GM12872 (cell line): Measurements from ENCODE around the gene CACNA1E.

Experiments used
- TF ChIP-seq, protein P1 (sequence below): IDR thresholded peaks from 3 replicates; pipeline ENCODE4 v1.5.1; 2011; ENCODE audit warnings: low read depth, mild to moderate bottlenecking, low read length, moderate library complexity; ENCODE audit not compliant: insufficient read depth

The CACNA1E gene

DNA sequence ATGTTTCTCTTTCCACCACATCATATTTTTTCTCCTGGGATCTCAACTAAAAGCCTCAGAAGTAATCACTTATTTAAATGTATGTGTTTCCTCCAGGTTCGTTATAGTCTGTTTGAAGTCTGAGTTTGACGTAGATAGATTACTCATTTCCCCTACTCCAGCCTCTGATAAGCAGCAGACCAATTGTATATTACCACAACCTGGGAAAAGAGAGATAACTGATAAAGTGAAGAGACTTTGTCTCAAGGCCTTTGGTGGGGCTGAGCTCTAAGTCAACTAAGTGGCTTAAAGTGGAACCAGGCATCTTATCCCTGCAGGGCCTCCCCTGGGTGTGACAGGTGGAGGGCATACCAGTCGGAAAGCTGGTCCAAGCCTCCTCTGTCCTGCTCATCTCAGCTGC, 34.9 kb upstream of the CACNA1E start:
- TF ChIP-seq, protein P1, sequence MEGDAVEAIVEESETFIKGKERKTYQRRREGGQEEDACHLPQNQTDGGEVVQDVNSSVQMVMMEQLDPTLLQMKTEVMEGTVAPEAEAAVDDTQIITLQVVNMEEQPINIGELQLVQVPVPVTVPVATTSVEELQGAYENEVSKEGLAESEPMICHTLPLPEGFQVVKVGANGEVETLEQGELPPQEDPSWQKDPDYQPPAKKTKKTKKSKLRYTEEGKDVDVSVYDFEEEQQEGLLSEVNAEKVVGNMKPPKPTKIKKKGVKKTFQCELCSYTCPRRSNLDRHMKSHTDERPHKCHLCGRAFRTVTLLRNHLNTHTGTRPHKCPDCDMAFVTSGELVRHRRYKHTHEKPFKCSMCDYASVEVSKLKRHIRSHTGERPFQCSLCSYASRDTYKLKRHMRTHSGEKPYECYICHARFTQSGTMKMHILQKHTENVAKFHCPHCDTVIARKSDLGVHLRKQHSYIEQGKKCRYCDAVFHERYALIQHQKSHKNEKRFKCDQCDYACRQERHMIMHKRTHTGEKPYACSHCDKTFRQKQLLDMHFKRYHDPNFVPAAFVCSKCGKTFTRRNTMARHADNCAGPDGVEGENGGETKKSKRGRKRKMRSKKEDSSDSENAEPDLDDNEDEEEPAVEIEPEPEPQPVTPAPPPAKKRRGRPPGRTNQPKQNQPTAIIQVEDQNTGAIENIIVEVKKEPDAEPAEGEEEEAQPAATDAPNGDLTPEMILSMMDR = no peak

DNA sequence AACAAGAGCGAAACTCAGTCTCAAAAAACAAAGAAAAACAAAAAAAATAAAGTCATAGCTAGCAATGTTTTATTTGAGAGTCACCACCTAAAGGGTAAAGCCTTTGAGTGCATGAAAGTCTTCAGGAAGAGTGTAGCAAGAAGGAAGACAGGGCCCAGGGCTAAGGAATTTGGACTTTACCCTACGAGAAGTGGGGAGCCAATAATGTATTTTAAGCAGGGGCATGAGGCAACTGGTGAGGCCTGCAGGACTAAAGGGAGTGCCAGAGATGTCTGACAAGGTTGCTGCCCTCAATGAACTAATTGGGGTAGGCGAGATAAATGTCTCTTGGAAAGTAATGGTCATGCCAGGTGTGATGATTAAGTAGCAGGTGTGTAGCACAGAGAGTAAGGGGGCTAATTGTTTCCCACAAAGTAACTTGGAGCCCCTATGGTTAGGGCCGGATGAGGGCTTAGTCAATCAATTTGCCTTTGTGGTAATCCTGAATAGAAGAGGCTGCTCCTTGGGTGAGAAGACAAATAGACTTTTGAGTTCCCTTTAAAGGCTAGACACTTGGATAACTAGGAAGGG, 31.6 kb upstream of the CACNA1E start:
- TF ChIP-seq, protein P1 = no peak

DNA sequence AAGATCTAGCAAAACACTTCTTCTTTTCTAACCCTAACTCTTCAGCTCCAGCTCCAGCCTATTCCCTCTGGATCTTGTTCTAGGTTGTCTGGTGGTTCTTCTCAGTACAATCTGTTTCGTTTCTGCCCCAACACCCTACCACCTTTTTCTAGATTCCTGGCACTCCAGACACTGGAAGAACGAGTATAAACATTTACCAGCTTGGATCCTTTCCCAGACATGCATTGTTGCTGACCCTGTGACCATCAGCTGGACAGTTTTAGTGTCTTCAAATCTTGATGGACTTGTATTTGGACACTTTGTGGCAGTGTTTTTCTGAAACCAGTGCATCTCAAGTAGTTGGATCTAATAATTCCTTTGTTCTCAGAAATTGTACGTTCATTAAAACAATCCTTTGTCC, 30.6 kb upstream of the CACNA1E start:
- TF ChIP-seq, protein P1 = no peak

DNA sequence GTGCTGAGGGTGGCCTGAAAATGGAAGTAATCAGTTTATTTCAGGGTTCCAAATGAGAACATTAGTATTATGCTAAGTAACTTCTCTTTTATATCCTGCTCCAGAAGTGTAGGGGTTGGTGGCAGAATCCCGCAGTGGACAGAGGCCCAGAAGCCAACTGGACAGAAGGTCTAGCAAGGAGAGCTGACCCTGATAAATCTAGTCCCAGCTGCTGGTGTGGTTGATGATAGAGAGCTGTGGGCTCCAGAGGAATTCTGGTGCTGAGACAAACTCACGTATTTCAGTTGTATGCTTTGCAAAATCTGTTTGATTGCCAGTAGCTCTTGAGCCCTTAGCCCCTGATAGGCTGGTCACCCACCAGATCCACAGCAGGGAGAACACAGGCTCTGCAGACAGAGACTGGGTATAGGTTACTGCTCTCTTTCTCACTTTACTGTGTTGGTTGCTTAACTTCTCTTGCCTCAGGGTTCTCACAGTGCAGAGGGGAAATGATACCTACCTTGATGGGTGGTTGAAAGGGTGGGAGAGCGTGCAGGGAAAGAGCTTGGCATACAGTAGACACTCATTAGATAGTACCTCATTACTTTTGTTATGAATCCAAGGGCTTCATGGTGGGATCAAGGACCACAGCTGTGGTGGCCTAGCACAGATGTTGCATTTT, 29.6 kb upstream of the CACNA1E start:
- TF ChIP-seq, protein P1 = no peak

DNA sequence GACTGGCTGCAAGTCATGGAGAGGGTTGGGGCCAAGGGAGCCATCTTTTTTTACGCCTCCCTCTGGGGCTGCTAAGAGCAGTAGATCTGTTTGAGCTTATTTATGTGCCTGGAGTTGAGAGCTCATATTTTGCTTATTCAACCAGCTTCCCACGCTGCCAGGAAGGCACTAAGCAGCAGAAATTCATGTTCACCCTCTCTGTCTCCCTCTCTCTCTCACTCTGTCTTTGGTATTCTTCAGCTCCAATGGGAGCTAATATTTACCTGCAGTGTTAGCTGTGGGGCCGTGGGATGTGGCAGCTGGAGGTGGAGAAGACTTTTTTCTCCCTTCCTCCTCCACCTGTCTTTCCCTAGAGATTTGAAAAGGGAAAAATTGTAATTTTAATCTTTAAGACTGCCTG, 26.8 kb upstream of the CACNA1E start:
- TF ChIP-seq, protein P1 = no peak

DNA sequence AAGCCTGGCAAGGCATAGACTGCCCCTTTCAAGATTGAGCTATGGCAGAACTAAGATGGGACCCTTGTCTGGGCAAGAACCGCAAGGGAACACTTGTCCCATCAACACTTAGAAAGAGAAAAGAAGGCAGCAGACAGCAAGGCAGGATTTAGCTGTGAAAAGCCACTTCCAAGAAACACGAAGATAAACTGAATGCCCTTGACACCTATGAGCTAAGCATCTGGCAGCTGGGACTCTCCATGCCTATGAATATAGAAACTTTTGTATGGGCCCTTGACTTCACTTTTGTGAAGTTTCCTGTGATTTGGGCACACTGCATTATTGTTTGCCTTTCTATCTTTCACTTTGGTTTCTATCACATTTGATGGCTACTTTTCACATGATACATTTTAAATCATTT, 24.9 kb upstream of the CACNA1E start:
- TF ChIP-seq, protein P1 = no peak

DNA sequence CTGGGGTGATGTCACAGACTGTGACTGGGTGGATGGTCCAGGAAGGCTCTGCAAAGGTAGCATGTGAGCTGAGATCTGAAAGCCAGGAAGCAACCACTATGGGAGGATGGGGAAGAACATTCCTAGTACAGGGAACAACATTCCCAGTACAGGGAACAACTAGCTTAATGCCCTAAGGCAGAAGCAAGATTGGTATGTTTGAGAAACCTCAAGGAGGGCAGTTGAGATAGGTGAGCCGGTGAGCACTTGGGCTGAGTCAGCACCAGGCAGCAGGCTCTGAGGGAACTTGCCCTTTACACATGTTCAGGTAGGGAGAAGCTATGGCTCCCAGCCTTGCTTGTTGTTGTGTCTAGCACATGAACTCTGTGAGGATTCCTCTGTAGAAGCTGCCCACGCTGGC, 24.2 kb upstream of the CACNA1E start:
- TF ChIP-seq, protein P1 = no peak

DNA sequence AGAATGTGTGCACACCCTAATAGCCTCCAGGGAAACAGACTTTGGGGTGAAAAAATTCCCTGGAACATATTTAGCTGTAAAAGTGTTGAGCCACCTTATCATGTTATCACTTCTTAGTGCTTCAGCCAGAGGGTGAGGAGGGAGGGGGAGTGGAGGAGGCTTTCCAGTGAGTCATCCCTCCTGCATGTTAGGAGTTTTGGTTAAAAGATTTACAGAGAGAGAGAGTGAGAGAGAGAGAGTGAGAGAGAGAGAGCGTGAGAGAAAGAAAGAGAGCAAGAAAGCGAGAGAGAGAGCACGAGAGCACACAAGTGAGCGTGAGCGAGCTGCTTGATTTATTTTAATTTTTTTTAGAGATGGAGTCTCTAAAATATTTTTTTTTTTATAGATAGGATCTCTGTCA, 13.5 kb upstream of the CACNA1E start:
- TF ChIP-seq, protein P1 = no peak
